IPS-NIHi7 (cell line): ENCODE measurements around the gene SCFD2.
"Not testable (repeated sequence)": the region's sequence is repeated elsewhere in the genome, so short reads cannot be mapped to it uniquely, and the experiment has no call there.

Experiments used
- DNase-seq: peaks from one replicate; pipeline ENCODE4 v3.0.0; 2012; ENCODE audit warnings: mixed read lengths; ENCODE audit errors: extremely low spot score

SCFD2 gene

GRCh38 chr4:53189011-53189410, 176.8 kb downstream of the SCFD2 start:
- DNase-seq, result no peak

- no peak for DNase-seq
Observed at GRCh38 chr4:53186714-53187358, 179.0 kb downstream of the SCFD2 start.

DNA sequence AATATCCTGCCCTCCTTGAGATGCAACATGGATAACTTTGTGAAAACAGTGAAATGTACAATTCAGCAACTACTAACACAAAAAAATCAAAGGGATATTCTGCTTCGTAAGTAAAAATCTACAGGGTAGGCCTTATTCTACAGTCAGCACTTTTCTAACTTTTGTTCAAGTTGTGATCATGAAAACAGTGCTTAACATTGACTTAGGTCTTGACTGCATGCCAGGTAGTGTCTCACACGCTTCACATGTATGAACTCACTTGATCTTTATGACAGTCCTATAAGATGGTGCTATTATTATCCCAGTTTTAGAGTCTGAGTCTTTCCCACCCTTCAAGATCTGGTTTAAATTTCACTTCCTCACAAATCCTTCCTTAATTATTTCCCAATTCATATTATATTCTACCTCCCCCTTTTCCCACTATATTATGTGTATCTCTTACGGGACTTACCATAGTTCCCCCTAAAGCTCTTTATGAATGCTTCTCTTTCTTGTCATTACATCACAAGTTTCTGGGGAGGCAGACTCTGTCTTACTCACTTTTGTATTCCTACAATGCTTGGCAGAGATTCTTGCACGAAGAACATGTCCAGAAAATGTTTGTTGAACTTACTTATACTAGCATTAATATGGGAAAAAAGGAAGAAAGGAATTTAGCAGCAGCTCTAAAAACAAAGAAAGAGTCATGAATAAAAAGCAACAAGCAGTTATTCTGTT, 179.8 kb downstream of the SCFD2 start:
- DNase-seq, result no peak

- no peak for DNase-seq
Observed at GRCh38 chr4:53183754-53184153, 182.1 kb downstream of the SCFD2 start.

- DNase-seq, result not testable (repeated sequence)
Observed at GRCh38 chr4:53177751-53178150, 188.1 kb downstream of the SCFD2 start.

- no peak for DNase-seq
Observed at GRCh38 chr4:53175640-53176039, 190.2 kb downstream of the SCFD2 start.

GRCh38 chr4:53174823-53175222, 191.0 kb downstream of the SCFD2 start:
- no peak for DNase-seq

- no peak for DNase-seq
Observed at GRCh38 chr4:53173576-53173975, 192.3 kb downstream of the SCFD2 start.

DNA sequence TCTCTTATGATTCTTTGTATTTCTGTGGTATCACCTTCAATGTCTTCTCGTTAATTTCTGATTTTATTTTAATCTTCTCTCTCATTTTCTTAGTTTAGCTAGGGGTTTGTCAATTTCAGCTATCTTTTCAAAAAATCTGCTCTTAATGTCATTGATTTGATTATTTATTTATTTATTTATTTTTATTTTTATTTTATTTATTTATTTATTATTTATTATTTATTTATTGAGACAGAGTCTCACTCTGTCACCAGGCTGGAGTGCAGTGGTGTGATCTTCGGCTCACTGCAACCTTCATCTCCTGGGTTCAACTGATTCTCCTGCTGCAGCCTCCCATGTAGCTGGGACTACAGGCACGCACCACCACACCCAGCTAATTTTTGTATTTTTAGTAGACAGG, 194.1 kb downstream of the SCFD2 start:
- no peak for DNase-seq

GRCh38 chr4:53169695-53170617, 195.9 kb downstream of the SCFD2 start:
- DNase-seq, result no peak

DNA sequence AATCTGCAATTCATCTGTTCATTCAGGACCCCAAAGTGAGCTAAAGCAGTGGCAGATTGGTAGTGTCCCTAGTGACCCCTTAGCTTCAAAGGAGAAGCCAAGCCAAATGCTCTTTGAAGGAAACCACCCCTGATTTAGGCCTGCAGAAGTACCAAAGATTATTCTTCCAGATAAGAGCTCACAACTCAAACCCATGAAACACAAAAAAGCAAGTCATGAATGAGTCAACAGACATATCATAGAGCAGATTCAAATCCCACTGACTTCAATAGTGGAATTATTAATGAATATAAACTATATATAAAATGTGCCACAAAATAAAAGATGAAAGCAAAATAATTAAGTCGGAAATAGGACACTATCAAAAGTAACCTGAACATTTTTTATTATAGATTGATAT, 197.6 kb downstream of the SCFD2 start:
- DNase-seq, result no peak

DNA sequence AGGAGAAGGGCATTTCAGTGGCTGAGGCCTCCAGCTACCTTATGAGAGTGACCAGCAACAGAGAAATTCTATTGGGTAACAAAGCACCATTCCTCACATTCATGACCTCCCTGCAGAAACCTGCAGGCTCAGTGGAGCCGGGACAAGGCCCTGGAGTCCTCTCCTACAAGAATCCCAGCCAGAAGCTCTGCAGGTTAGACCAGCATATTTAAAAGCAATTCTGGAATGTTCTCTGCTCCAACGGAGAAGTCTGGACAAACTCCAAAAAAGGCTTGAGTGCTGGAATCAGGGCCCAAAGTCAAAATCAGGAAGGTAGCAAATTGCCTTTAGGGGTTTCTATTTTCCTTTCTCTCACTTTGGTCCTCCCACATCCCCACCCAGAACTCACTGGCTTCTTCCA, 202.9 kb downstream of the SCFD2 start:
- no peak for DNase-seq

GRCh38 chr4:53161787-53162433, 204.0 kb downstream of the SCFD2 start:
- no peak for DNase-seq

DNA sequence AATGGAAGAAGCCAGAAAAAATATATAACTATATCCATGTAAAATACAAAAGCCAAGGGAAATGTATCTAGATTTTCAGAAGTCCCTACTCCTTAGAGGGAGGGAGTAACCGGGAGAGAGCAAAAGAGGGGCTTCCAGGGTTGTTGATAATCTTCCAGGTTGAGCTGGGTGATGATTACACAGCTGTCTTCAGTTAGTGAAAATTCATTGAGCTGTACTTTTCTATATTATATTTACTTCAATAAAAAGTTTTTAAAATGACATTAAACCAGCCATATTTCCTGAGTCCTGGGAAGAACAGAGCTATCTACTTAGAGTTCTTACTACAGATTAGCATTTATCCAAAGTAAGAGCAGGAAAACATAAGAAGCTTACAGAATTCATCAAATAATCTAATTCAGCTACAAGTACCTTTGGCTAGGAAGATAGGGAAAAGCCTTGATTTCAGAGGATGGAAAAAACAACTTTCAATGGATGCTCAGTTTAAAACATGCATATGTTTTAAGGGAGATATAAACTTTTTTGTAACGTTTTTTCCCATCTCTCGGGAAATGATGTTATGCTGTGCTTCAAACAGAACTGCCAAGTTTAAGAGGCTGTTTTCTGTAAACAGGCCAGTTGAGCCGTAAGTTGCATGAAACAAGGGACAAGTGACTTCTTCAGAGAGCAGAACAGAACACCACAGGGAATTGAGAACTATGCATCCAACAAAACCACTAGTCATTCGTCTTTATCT, 204.6 kb downstream of the SCFD2 start:
- DNase-seq, result no peak

GRCh38 chr4:53156896-53157295, 209.0 kb downstream of the SCFD2 start:
- no peak for DNase-seq

DNA sequence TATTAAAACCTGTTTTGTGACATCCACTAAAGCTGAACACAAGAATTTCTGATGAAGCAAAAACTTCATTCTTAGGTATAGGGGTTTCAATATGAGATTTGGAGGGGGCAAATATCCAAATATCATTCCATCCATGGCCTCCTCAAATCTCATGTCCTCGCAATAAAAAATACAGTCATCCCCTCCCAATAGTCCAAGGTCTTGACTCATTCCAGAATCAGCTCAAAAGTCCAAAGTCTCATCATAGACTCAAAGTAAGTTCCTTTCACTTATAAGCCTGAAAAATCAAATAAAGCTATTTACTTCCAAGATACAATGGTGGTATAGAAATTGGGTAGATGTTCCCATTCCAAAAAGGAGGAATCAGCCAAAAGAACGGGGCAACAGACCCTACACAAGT, 213.4 kb downstream of the SCFD2 start:
- DNase-seq, result no peak

- no peak for DNase-seq
Observed at GRCh38 chr4:53151489-53151788, 214.4 kb downstream of the SCFD2 start.

- DNase-seq, result no peak
Observed at GRCh38 chr4:53150631-53151488, 215.0 kb downstream of the SCFD2 start.

DNA sequence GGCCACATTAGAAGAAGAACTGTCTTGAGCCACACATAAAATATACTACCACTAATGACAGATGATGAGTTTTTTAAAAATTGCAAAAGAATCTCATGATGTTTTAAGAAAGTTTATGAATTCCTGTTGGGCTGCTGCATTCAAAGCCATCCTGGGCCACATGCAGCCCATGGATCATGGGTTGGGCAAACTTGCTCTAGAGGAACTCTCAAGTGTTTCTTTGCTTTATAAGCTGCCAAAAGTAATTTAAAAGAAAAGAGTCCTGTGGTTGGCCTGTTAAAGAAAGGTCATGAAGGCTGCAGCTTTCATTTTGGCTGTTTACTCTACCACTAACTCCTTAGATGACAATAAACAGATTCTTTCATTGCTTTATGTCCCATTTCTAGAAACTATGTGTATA, 218.2 kb downstream of the SCFD2 start:
- DNase-seq, result no peak

GRCh38 chr4:53147197-53147596, 218.7 kb downstream of the SCFD2 start:
- no peak for DNase-seq

GRCh38 chr4:53141308-53141707, 224.6 kb downstream of the SCFD2 start:
- DNase-seq, result no peak
